Measurements from ENCODE around the gene CCR5.

CCR5 gene

DNA sequence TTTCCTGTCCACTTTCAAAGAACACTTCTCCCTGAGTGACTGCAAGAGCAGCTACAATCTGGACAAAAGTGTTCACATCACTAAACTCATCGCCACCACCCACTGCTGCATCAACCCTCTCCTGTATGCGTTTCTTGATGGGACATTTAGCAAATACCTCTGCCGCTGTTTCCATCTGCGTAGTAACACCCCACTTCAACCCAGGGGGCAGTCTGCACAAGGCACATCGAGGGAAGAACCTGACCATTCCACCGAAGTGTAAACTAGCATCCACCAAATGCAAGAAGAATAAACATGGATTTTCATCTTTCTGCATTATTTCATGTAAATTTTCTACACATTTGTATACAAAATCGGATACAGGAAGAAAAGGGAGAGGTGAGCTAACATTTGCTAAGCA, 38.1 kb downstream of the CCR5 start:
- POLR2A ChIA-PET = no interaction called here
- CTCF ChIA-PET = no interaction called here
- H3K9me3 ChIP-seq (ENCODE audit: control insufficient read depth, insufficient read depth, low read depth, low read length) = no peaks in the 10 kb centered on the region
- no peaks in the 10 kb centered on the region for H3K36me3 ChIP-seq (ENCODE audit: control insufficient read depth in 2 of 2, insufficient read depth in 1 of 2, low read length in 2 of 2)
- TF ChIP-seq, protein P1, sequence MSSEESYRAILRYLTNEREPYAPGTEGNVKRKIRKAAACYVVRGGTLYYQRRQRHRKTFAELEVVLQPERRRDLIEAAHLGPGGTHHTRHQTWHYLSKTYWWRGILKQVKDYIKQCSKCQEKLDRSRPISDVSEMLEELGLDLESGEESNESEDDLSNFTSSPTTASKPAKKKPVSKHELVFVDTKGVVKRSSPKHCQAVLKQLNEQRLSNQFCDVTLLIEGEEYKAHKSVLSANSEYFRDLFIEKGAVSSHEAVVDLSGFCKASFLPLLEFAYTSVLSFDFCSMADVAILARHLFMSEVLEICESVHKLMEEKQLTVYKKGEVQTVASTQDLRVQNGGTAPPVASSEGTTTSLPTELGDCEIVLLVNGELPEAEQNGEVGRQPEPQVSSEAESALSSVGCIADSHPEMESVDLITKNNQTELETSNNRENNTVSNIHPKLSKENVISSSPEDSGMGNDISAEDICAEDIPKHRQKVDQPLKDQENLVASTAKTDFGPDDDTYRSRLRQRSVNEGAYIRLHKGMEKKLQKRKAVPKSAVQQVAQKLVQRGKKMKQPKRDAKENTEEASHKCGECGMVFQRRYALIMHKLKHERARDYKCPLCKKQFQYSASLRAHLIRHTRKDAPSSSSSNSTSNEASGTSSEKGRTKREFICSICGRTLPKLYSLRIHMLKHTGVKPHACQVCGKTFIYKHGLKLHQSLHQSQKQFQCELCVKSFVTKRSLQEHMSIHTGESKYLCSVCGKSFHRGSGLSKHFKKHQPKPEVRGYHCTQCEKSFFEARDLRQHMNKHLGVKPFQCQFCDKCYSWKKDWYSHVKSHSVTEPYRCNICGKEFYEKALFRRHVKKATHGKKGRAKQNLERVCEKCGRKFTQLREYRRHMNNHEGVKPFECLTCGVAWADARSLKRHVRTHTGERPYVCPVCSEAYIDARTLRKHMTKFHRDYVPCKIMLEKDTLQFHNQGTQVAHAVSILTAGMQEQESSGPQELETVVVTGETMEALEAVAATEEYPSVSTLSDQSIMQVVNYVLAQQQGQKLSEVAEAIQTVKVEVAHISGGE (tag by site-specific recombination; conservative IDR thresholded peaks at IDR 0.05; ENCODE audit: low read depth) = no peak
- TF ChIP-seq ZNF248 (tag by site-specific recombination; IDR thresholded peaks at IDR 0.05) (no peak), ZNF768 (tag by site-specific recombination; IDR thresholded peaks at IDR 0.05) (no peak), ZNF341 (tag by site-specific recombination; IDR thresholded peaks at IDR 0.05; ENCODE audit: low read depth) (no peak), ZNF157 (tag by site-specific recombination; IDR thresholded peaks at IDR 0.05) (no peak), REPIN1 (tag by site-specific recombination; IDR thresholded peaks at IDR 0.05; ENCODE audit: low read depth) (no peak), ZNF530 (tag by site-specific recombination; IDR thresholded peaks at IDR 0.05; ENCODE audit: low read depth) (no peak), GLI4 (tag by site-specific recombination; IDR thresholded peaks at IDR 0.05) (no peak), ZNF302 (tag by site-specific recombination; IDR thresholded peaks at IDR 0.05; ENCODE audit: low read depth) (no peak), ZBTB21 (tag by site-specific recombination; IDR thresholded peaks at IDR 0.05) (no peak), GLIS2 (tag by site-specific recombination; IDR thresholded peaks at IDR 0.05) (no peak)
- TF ChIP-seq, protein P2, sequence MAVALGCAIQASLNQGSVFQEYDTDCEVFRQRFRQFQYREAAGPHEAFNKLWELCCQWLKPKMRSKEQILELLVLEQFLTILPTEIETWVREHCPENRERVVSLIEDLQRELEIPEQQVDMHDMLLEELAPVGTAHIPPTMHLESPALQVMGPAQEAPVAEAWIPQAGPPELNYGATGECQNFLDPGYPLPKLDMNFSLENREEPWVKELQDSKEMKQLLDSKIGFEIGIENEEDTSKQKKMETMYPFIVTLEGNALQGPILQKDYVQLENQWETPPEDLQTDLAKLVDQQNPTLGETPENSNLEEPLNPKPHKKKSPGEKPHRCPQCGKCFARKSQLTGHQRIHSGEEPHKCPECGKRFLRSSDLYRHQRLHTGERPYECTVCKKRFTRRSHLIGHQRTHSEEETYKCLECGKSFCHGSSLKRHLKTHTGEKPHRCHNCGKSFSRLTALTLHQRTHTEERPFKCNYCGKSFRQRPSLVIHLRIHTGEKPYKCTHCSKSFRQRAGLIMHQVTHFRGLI (tag by site-specific recombination; IDR thresholded peaks at IDR 0.05) = no peak
- no peaks in the 10 kb centered on the region for H3K4me1 ChIP-seq (ENCODE audit: control insufficient read depth, insufficient read depth, low read length)
- H3K4me3 ChIP-seq (ENCODE audit: low read depth, low read length) = no peak overlapping the region
- no peak overlapping the region for H3K27ac ChIP-seq (ENCODE audit: extremely low read depth, low read depth, low read length)

DNA sequence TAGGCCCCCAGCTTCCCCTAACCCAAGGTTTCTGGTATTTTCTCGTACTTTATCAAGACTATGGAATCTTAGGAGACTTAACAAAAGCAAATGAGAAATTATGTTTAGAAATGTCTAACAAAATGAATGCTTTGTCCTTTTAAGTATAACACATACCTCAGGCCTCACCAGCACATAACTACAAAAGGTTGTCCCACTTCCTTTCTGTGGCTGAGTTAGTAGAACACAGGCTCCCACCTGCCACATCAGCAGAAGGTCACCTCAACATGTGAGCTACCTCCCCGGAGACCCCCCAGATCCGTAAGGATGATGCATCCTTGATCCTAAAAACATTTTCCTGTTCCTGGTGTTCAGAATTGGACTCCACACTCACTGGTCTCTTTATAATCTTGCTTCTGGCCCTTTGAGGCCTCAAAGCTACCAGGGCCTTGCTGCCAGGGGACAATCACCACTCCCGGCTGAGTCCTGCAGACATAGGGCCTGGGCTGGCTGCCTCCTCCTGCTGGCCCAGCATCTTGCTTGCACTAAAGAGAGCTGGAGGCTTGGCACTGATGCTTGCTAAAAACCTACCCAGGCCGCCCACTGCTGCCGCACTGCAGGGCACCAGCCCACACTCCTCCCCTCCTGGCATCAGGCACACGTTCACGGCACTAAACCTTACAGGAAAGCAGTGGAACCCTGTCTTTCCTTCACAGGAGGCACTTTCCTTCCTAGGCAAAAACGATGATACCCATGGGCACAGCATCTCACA, 39.2 kb downstream of the CCR5 start:
- no peak overlapping the region for H3K27ac ChIP-seq (ENCODE audit: extremely low read depth, low read depth, low read length)
- no peaks in the 10 kb centered on the region for H3K36me3 ChIP-seq (ENCODE audit: control insufficient read depth in 2 of 2, insufficient read depth in 1 of 2, low read length in 2 of 2)
- no peak overlapping the region for H3K4me3 ChIP-seq (ENCODE audit: low read depth, low read length)
- POLR2A ChIA-PET = no interaction called here
- no peaks in the 10 kb centered on the region for H3K4me1 ChIP-seq (ENCODE audit: control insufficient read depth, insufficient read depth, low read length)
- CTCF ChIA-PET = no interaction called here
- no peaks in the 10 kb centered on the region for H3K9me3 ChIP-seq (ENCODE audit: control insufficient read depth, insufficient read depth, low read depth, low read length)
- TF ChIP-seq ZNF138 (tag by site-specific recombination; IDR thresholded peaks at IDR 0.05; ENCODE audit: borderline replicate concordance) (no peak), ZNF837 (tag by site-specific recombination; IDR thresholded peaks at IDR 0.05) (no peak), YY1 (tag by site-specific recombination; IDR thresholded peaks at IDR 0.05) (no peak), ZNF266 (tag by site-specific recombination; IDR thresholded peaks at IDR 0.05; ENCODE audit: low read depth) (no peak), ZNF548 (tag by site-specific recombination; IDR thresholded peaks at IDR 0.05) (no peak), ZFP37 (tag by site-specific recombination; IDR thresholded peaks at IDR 0.05) (no peak), SP2 (tag by site-specific recombination; IDR thresholded peaks at IDR 0.05) (no peak), ZNF792 (tag by site-specific recombination; IDR thresholded peaks at IDR 0.05) (no peak), ZNF521 (tag by site-specific recombination; IDR thresholded peaks at IDR 0.05) (no peak)
- TF ChIP-seq, protein P3, sequence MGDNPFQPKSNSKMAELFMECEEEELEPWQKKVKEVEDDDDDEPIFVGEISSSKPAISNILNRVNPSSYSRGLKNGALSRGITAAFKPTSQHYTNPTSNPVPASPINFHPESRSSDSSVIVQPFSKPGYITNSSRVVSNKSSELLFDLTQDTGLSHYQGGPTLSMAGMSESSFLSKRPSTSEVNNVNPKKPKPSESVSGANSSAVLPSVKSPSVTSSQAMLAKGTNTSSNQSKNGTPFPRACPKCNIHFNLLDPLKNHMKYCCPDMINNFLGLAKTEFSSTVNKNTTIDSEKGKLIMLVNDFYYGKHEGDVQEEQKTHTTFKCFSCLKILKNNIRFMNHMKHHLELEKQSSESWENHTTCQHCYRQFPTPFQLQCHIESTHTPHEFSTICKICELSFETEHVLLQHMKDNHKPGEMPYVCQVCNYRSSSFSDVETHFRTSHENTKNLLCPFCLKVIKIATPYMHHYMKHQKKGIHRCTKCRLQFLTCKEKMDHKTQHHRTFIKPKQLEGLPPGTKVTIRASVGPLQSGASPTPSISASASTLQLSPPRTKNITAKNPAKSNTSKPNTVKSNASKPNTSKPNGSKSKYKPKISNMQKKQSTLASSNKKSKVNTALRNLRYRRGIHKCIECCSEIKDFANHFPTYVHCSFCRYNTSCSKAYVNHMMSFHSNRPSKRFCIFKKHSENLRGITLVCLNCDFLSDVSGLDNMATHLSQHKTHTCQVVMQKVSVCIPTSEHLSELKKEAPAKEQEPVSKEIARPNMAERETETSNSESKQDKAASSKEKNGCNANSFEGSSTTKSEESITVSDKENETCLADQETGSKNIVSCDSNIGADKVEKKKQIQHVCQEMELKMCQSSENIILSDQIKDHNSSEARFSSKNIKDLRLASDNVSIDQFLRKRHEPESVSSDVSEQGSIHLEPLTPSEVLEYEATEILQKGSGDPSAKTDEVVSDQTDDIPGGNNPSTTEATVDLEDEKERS (tag by site-specific recombination; IDR thresholded peaks at IDR 0.05) = no peak
- TF ChIP-seq, protein P4, sequence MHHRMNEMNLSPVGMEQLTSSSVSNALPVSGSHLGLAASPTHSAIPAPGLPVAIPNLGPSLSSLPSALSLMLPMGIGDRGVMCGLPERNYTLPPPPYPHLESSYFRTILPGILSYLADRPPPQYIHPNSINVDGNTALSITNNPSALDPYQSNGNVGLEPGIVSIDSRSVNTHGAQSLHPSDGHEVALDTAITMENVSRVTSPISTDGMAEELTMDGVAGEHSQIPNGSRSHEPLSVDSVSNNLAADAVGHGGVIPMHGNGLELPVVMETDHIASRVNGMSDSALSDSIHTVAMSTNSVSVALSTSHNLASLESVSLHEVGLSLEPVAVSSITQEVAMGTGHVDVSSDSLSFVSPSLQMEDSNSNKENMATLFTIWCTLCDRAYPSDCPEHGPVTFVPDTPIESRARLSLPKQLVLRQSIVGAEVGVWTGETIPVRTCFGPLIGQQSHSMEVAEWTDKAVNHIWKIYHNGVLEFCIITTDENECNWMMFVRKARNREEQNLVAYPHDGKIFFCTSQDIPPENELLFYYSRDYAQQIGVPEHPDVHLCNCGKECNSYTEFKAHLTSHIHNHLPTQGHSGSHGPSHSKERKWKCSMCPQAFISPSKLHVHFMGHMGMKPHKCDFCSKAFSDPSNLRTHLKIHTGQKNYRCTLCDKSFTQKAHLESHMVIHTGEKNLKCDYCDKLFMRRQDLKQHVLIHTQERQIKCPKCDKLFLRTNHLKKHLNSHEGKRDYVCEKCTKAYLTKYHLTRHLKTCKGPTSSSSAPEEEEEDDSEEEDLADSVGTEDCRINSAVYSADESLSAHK (tag by site-specific recombination; IDR thresholded peaks at IDR 0.05) = no peak
- TF ChIP-seq, protein P5, sequence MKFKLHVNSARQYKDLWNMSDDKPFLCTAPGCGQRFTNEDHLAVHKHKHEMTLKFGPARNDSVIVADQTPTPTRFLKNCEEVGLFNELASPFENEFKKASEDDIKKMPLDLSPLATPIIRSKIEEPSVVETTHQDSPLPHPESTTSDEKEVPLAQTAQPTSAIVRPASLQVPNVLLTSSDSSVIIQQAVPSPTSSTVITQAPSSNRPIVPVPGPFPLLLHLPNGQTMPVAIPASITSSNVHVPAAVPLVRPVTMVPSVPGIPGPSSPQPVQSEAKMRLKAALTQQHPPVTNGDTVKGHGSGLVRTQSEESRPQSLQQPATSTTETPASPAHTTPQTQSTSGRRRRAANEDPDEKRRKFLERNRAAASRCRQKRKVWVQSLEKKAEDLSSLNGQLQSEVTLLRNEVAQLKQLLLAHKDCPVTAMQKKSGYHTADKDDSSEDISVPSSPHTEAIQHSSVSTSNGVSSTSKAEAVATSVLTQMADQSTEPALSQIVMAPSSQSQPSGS (tag by site-specific recombination; IDR thresholded peaks at IDR 0.05; ENCODE audit: low read depth) = no peak
